CD4-positive, alpha-beta T cell (primary cell): ENCODE data around the gene PAPPA. TPM values are rescaled to one million over a fixed set of nuclear protein-coding genes. Genes with fewer than 3 reads are reported as not detected.

Source experiments
- ATAC-seq: fragments of 200-7000 bp; cut with Tn5 transposase; one replicate; pipeline ENCODE4 v1.10.0; 2022; ENCODE audit warnings: mild to moderate bottlenecking; ENCODE audit not compliant: poor library complexity
- CTCF ChIA-PET: fragments of 350-600 bp; sonication (Branson Sonifier 250); formaldehyde crosslinking; loops from one replicate; lab custom pipeline; 2021; ENCODE audit warnings: antibody characterized with exemption, inconsistent platforms; lab: Charles Lee
- POLR2A ChIA-PET: fragments of 350-600 bp; sonication (Branson Sonifier 250); formaldehyde crosslinking; loops from one replicate; lab custom pipeline; 2021; ENCODE audit warnings: antibody characterized with exemption, inconsistent platforms; lab: Charles Lee
- DNase-seq, 14 experiments: peaks; one replicate each; pipeline ENCODE4 v3.0.0-alpha.2; 2013 to 2020; ENCODE audit warnings: mixed read lengths in 2 of 14
- H3K27ac ChIP-seq, 2 donors: one replicate each; pipeline versions ENCODE4 v1.5.1 to v1.7.0; 2013; ENCODE audit warnings: low read length in 2 of 2, low read depth in 1 of 2, mild to moderate bottlenecking in 1 of 2
- H3K27me3 ChIP-seq, 2 experiments: 1 replicate in 1 of 2; 2 replicates in 1 of 2; pipeline versions ENCODE4 v1.6.1 to v1.7.0; 2013; ENCODE audit warnings: low read length in 2 of 2, control low read depth in 1 of 2, mild to moderate bottlenecking in 1 of 2, moderate library complexity in 1 of 2; ENCODE audit not compliant: insufficient read depth in 2 of 2, control insufficient read depth in 1 of 2
- H3K36me3 ChIP-seq: one replicate; pipeline ENCODE4 v1.6.1; 2013; ENCODE audit warnings: low read length, control low read depth; ENCODE audit not compliant: insufficient read depth
- H3K4me1 ChIP-seq: one replicate; pipeline ENCODE4 v1.6.1; 2013; ENCODE audit warnings: low read length, control low read depth; ENCODE audit not compliant: insufficient read depth
- H3K4me3 ChIP-seq: one replicate; pipeline ENCODE4 v1.5.1; 2013; ENCODE audit warnings: mild to moderate bottlenecking, low read length, moderate library complexity
- H3K9me3 ChIP-seq, 2 experiments: 1 replicate in 1 of 2; 2 replicates in 1 of 2; pipeline versions ENCODE4 v1.6.1 to v1.7.0; 2013; ENCODE audit warnings: low read length in 2 of 2, mild to moderate bottlenecking in 2 of 2, control low read depth in 1 of 2, moderate library complexity in 1 of 2; ENCODE audit not compliant: control insufficient read depth in 1 of 2, insufficient read depth in 1 of 2
- H3K27ac Mint-ChIP-seq: one replicate; pipeline ENCODE4 v1.8.0; 2020; ENCODE audit warnings: mixed read lengths
- H3K27me3 Mint-ChIP-seq: one replicate; pipeline ENCODE4 v1.8.0; 2021; ENCODE audit warnings: mixed read lengths
- H3K36me3 Mint-ChIP-seq: one replicate; pipeline ENCODE4 v1.8.0; 2021; ENCODE audit warnings: low read depth, mixed read lengths
- H3K4me1 Mint-ChIP-seq: one replicate; pipeline ENCODE4 v1.8.0; 2021; ENCODE audit warnings: low read depth, mixed read lengths
- H3K4me3 Mint-ChIP-seq: one replicate; pipeline ENCODE4 v1.8.0; 2020; ENCODE audit warnings: mild to moderate bottlenecking, mixed read lengths
- H3K9me3 Mint-ChIP-seq: one replicate; pipeline ENCODE4 v1.8.0; 2020; ENCODE audit warnings: mixed read lengths
- CTCF ChIP-seq: fragments of 200-600 bp; IDR thresholded peaks from one replicate; pipeline ENCODE4 v1.8.0; 2022; ENCODE audit warnings: antibody characterized with exemption, mild to moderate bottlenecking
- intact Hi-C, 2 experiments: fragments of 100-400 bp; cut with DNase I in 1 of 2; cut with micrococcal nuclease in 1 of 2; formaldehyde crosslinking; loops; one replicate each; pipeline versions ENCODE4 v1.15.1 to v1.9.0; 2023 to 2025; cut with DNase I, micrococcal nuclease
- total RNA-seq, 174 experiments: library from RNA in 2 of 174; stranded (reverse) in 2 of 174; gene quantifications; one replicate each; pipeline ENCODE4 v1.2.3 and lab custom pipeline; 2021 to 2026

PAPPA gene
- total RNA-seq, 2 experiments from 2014 or later = 0.03 TPM; not detected in 1

GRCh38 chr9:116288658-116289057, 135.1 kb downstream of the PAPPA start:
- peaks cover 3% of the 10 kb centered on the region for H3K27me3 Mint-ChIP-seq
- Histone ChIP-seq H3K36me3 (no peaks in the 10 kb centered on the region), H3K27ac (no peak overlapping the region), H3K4me3 (no peak overlapping the region), H3K9me3 (peaks cover 0 to 3% of the 10 kb centered on the region in 2 experiments), H3K27me3 (no peaks in the 10 kb centered on the region), H3K4me1 (no peaks in the 10 kb centered on the region)
- H3K9me3 Mint-ChIP-seq = no peaks in the 10 kb centered on the region
- intact Hi-C loops = no loop called here
- H3K4me3 Mint-ChIP-seq = no peak overlapping the region
- CTCF ChIA-PET = no interaction called here
- H3K27ac Mint-ChIP-seq = no peak overlapping the region
- ATAC-seq (no peak), DNase-seq (no peak)
- H3K36me3 Mint-ChIP-seq = no peaks in the 10 kb centered on the region
- no peak for TF ChIP-seq CTCF
- POLR2A ChIA-PET = no interaction called here
- no peaks in the 10 kb centered on the region for H3K4me1 Mint-ChIP-seq

- H3K4me3 ChIP-seq = no peak overlapping the region
- no peak for TF ChIP-seq CTCF
- no peaks in the 10 kb centered on the region for H3K9me3 ChIP-seq
- H3K36me3 ChIP-seq = no peaks in the 10 kb centered on the region
- Mint-ChIP-seq H3K27ac (no peak overlapping the region), H3K4me3 (no peak overlapping the region), H3K27me3 (no peaks in the 10 kb centered on the region), H3K36me3 (no peaks in the 10 kb centered on the region), H3K4me1 (no peaks in the 10 kb centered on the region), H3K9me3 (no peaks in the 10 kb centered on the region)
- intact Hi-C loops = no loop called here
- H3K27ac ChIP-seq = no peak overlapping the region
- no peak for ATAC-seq
- no peak for DNase-seq
- POLR2A ChIA-PET = no interaction called here
- H3K27me3 ChIP-seq = no peaks in the 10 kb centered on the region
- CTCF ChIA-PET = no interaction called here
- H3K4me1 ChIP-seq = no peaks in the 10 kb centered on the region
Measured at GRCh38 chr9:116297346-116297745, 143.8 kb downstream of the PAPPA start.

- POLR2A ChIA-PET = no interaction called here
- CTCF ChIA-PET = no interaction called here
- H3K27me3 ChIP-seq = no peaks in the 10 kb centered on the region
- no peak for ATAC-seq
- no peak for DNase-seq
- H3K27ac ChIP-seq = no peak overlapping the region
- H3K36me3 ChIP-seq = no peaks in the 10 kb centered on the region
- no peaks in the 10 kb centered on the region for H3K4me1 Mint-ChIP-seq
- no peak overlapping the region for H3K4me3 ChIP-seq
- intact Hi-C loops = no loop called here
- H3K36me3 Mint-ChIP-seq = no peaks in the 10 kb centered on the region
- no peaks in the 10 kb centered on the region for H3K4me1 ChIP-seq
- no peaks in the 10 kb centered on the region for H3K9me3 Mint-ChIP-seq
- no peaks in the 10 kb centered on the region for H3K27me3 Mint-ChIP-seq
- no peak overlapping the region for H3K4me3 Mint-ChIP-seq
- TF ChIP-seq CTCF = no peak
- no peak overlapping the region for H3K27ac Mint-ChIP-seq
- no peaks in the 10 kb centered on the region for H3K9me3 ChIP-seq
Measured at GRCh38 chr9:116298249-116298648, 144.7 kb downstream of the PAPPA start.
